Endothelial cell of umbilical vein (primary cell): ENCODE results near the gene NPFFR1. TPM values are rescaled to one million over a fixed set of nuclear protein-coding genes. Genes with fewer than 3 reads are reported as not detected.

ENCODE experiments used
- BruUV-seq: library from RNA; stranded (reverse); fragments of 400-500 nt; replicated peaks from 2 replicates; lab custom pipeline; 2021; lab: Mats Ljungman, UMichigan
- CTCF ChIA-PET: fragments of 300-600, 350-600 bp; sonication (Branson Sonifier 250); formaldehyde crosslinking; loops from one replicate; lab custom pipeline; 2021; ENCODE audit warnings: antibody characterized with exemption, inconsistent platforms; lab: Charles Lee
- POLR2A ChIA-PET: fragments of 300-600, 350-600 bp; sonication (Branson Sonifier 250); formaldehyde crosslinking; loops from one replicate; lab custom pipeline; 2021; ENCODE audit warnings: antibody characterized with exemption, inconsistent platforms; lab: Charles Lee
- DNase-seq: peaks from one replicate; pipeline ENCODE4 v3.0.0-alpha.2; 2011; ENCODE audit warnings: low read depth, low spot score
- FAIRE-seq: peaks from 2 replicates; lab custom pipeline; 2011; peaks lifted over from hg19 to GRCh38; lab: Jason Lieb, UNC
- H2AFZ ChIP-seq: 2 replicates; pipeline ENCODE4 v1.6.0; 2012; ENCODE audit warnings: low read depth, low read length, control low read depth, inconsistent platforms
- H3K27ac ChIP-seq: 2 replicates; pipeline ENCODE4 v1.5.1; 2011; ENCODE audit warnings: low read depth, mild to moderate bottlenecking, control low read depth, low read length, moderate library complexity; ENCODE audit not compliant: insufficient read depth
- H3K27me3 ChIP-seq, 2 experiments: 2 replicates each; pipeline versions ENCODE4 v1.6.0 to v1.6.1; 2011; ENCODE audit warnings: low read length in 2 of 2, mixed read lengths in 1 of 2; ENCODE audit not compliant: control insufficient read depth in 2 of 2, insufficient read depth in 2 of 2
- H3K36me3 ChIP-seq, 2 experiments: 2 replicates in 1 of 2; 3 replicates in 1 of 2; pipeline ENCODE4 v1.5.1; 2011; ENCODE audit warnings: low read length in 2 of 2, mild to moderate bottlenecking in 1 of 2, moderate library complexity in 1 of 2; ENCODE audit not compliant: control insufficient read depth in 2 of 2, insufficient read depth in 2 of 2; ENCODE audit errors: extremely low read depth in 1 of 2
- H3K4me1 ChIP-seq: 3 replicates; pipeline ENCODE4 v1.5.1; 2011; ENCODE audit warnings: mild to moderate bottlenecking, low read length; ENCODE audit not compliant: control insufficient read depth, insufficient read depth; ENCODE audit errors: extremely low read depth
- H3K4me2 ChIP-seq: 2 replicates; pipeline ENCODE4 v1.6.1; 2011; ENCODE audit warnings: low read length, control low read depth, mixed read lengths; ENCODE audit not compliant: insufficient read depth
- H3K4me3 ChIP-seq, 3 experiments: fragments of 200-600 bp in 1 of 3; sonication (generic), shearing (Covaris generic) in 1 of 3; replicated peaks in 1 of 3; 2 replicates each; pipeline ENCODE4 v1.5.1; 2011 to 2016; ENCODE audit warnings: control low read depth in 3 of 3, low read length in 3 of 3, mild to moderate bottlenecking in 2 of 3, inconsistent platforms in 1 of 3, low read depth in 1 of 3, moderate library complexity in 1 of 3; ENCODE audit not compliant: insufficient read depth in 1 of 3
- H3K79me2 ChIP-seq: 2 replicates; pipeline ENCODE4 v1.6.0; 2012; ENCODE audit warnings: low read length, inconsistent platforms; ENCODE audit not compliant: control insufficient read depth, insufficient read depth
- H3K9ac ChIP-seq: replicated peaks from 2 replicates; pipeline ENCODE3; 2011; ENCODE audit warnings: low read length, control low read depth; ENCODE audit not compliant: insufficient read depth; ENCODE audit errors: extremely low read depth
- H3K9me1 ChIP-seq: replicated peaks from 3 replicates; pipeline ENCODE4 v1.6.0; 2011; ENCODE audit warnings: mild to moderate bottlenecking, low read length; ENCODE audit not compliant: control insufficient read depth, insufficient read depth; ENCODE audit errors: extremely low read depth
- H3K9me3 ChIP-seq: replicated peaks from 2 replicates; pipeline ENCODE4 v1.5.1; 2012; ENCODE audit warnings: low read length, inconsistent platforms; ENCODE audit not compliant: control insufficient read depth, insufficient read depth
- H4K20me1 ChIP-seq: replicated peaks from 2 replicates; pipeline ENCODE3; 2011; ENCODE audit warnings: mild to moderate bottlenecking, low read length; ENCODE audit not compliant: control insufficient read depth, insufficient read depth; ENCODE audit errors: extremely low read depth
- EZH2 ChIP-seq: IDR thresholded peaks from 2 replicates; pipeline ENCODE4 v1.6.1; 2012; ENCODE audit warnings: borderline replicate concordance, low read depth, mild to moderate bottlenecking, moderate library complexity, low read length, inconsistent platforms; ENCODE audit not compliant: severe bottlenecking
- FOS ChIP-seq: IDR thresholded peaks from 2 replicates; pipeline ENCODE4 v1.6.1; 2011; ENCODE audit warnings: mild to moderate bottlenecking, low read length, moderate library complexity, borderline replicate concordance; ENCODE audit not compliant: insufficient read depth
- GATA2 ChIP-seq: IDR thresholded peaks from 2 replicates; pipeline ENCODE4 v1.7.0; 2011; ENCODE audit warnings: low read depth, mild to moderate bottlenecking, moderate library complexity, mixed read lengths, low read length; ENCODE audit not compliant: insufficient read length, insufficient read depth
- JUN ChIP-seq: IDR thresholded peaks from 2 replicates; pipeline ENCODE4 v1.6.1; 2011; ENCODE audit warnings: borderline replicate concordance, low read depth; ENCODE audit not compliant: insufficient read length, insufficient read depth
- POLR2A ChIP-seq: IDR thresholded peaks from 2 replicates; pipeline ENCODE4 v1.6.1; 2012; ENCODE audit warnings: low read depth, mild to moderate bottlenecking, control low read depth, low read length
- POLR2AphosphoS5 ChIP-seq: IDR thresholded peaks from 2 replicates; pipeline ENCODE4 v1.6.1; 2012; ENCODE audit warnings: low read depth, mild to moderate bottlenecking, control low read depth, low read length, moderate library complexity; ENCODE audit not compliant: insufficient read depth
- dilution Hi-C: fragments of 300-500 bp; cut with MboI; formaldehyde crosslinking; loops from one replicate; pipeline ENCODE4 v1.15.0; 2019; ENCODE audit warnings: low sequenced_read_pairs; ENCODE audit not compliant: extremely low pct_ligation_motif_present
- intact Hi-C: fragments of 100-400 bp; cut with micrococcal nuclease; formaldehyde crosslinking; loops from one replicate; pipeline ENCODE4 v1.10.0; 2022
- polyA plus RNA-seq, 4 experiments: library from polyadenylated mRNA; depleted of rRNA in 3 of 4; stranded (reverse) in 3 of 4; unstranded in 1 of 4; fragments of >200 nt; gene quantifications; 2 replicates each; pipeline versions ENCODE4 v1.2.1 to v1.2.3, GENCODE V29; 2011 to 2012; ENCODE audit warnings: missing spikeins in 1 of 4
- total RNA-seq: library from RNA; stranded (reverse); gene quantifications from 2 replicates; pipeline ENCODE4 v1.2.3, GENCODE V29; 2021
- TF ChIP-seq, protein P1 (sequence below), 2 donors: IDR thresholded peaks; 1 replicate in 1 of 2; 2 replicates in 1 of 2; pipeline ENCODE4 v1.5.1; 2011; ENCODE audit warnings: low read length in 2 of 2, mild to moderate bottlenecking in 2 of 2, moderate library complexity in 2 of 2, control low read depth in 1 of 2, inconsistent platforms in 1 of 2, low read depth in 1 of 2; ENCODE audit not compliant: insufficient read depth in 1 of 2; ENCODE audit errors: extremely low read depth in 1 of 2
- TF ChIP-seq, protein P2 (sequence below): IDR thresholded peaks from 2 replicates; pipeline ENCODE4 v1.6.1; 2011; ENCODE audit not compliant: insufficient read depth, insufficient read length

NPFFR1 gene
- total and polyA plus RNA-seq, 2 donors (not counting 3 experiments of a cell fraction or from before 2014, with no cell fraction given), result not detected

DNA sequence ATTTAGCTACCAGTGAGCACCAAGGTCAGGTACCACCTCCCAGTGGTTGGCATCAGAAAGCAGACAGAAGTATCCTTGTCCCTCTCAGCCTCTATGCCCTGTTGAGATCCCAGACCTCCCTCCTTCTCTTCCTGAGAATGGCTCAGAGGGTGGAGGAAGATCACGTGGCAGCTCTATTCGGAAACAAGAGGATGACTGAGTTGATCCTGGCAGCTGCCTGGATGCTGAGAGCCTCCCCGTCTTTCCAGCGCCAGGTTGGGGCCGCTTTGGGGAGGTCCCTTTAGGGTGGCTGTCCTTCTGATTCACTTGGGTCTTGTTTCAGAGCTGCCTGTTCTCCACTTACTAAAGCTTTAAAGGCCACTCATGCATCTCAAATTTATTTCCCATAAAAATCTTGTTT lies 36.9 kb upstream of the NPFFR1 start:
- TF ChIP-seq, protein P1, sequence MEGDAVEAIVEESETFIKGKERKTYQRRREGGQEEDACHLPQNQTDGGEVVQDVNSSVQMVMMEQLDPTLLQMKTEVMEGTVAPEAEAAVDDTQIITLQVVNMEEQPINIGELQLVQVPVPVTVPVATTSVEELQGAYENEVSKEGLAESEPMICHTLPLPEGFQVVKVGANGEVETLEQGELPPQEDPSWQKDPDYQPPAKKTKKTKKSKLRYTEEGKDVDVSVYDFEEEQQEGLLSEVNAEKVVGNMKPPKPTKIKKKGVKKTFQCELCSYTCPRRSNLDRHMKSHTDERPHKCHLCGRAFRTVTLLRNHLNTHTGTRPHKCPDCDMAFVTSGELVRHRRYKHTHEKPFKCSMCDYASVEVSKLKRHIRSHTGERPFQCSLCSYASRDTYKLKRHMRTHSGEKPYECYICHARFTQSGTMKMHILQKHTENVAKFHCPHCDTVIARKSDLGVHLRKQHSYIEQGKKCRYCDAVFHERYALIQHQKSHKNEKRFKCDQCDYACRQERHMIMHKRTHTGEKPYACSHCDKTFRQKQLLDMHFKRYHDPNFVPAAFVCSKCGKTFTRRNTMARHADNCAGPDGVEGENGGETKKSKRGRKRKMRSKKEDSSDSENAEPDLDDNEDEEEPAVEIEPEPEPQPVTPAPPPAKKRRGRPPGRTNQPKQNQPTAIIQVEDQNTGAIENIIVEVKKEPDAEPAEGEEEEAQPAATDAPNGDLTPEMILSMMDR (IDR thresholded peaks at IDR 0.05; ENCODE audit: extremely low read depth in 1 of 2, insufficient read depth in 1 of 2, low read depth in 1 of 2, low read length in 2 of 2), result no peak
- no peak for TF ChIP-seq JUN
- TF ChIP-seq POLR2AphosphoS5, result no peak
- TF ChIP-seq POLR2A, result no peak
- TF ChIP-seq FOS, result no peak
- TF ChIP-seq EZH2, result no peak
- TF ChIP-seq, protein P2, sequence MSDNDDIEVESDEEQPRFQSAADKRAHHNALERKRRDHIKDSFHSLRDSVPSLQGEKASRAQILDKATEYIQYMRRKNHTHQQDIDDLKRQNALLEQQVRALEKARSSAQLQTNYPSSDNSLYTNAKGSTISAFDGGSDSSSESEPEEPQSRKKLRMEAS, result no peak
- no peak for TF ChIP-seq GATA2
- Histone ChIP-seq H3K27ac (no peak overlapping the region), H2AFZ (no peak overlapping the region), H3K4me1 (no peaks in the 10 kb centered on the region), H3K9ac (no peak overlapping the region), H3K36me3 (no peaks in the 10 kb centered on the region), H3K27me3 (no peaks in the 10 kb centered on the region), H3K79me2 (no peaks in the 10 kb centered on the region), H3K9me1 (no peaks in the 10 kb centered on the region), H4K20me1 (no peaks in the 10 kb centered on the region), H3K9me3 (no peaks in the 10 kb centered on the region), H3K4me3 (no peak overlapping the region), H3K4me2 (no peak overlapping the region)
- no TSS peak for BruUV-seq
- POLR2A ChIA-PET, result no interaction called here
- FAIRE-seq (no peak), DNase-seq (no peak)
- intact Hi-C loops, result no loop called here
- CTCF ChIA-PET, result interaction anchor here (1.1 to 2.1 kb wide), 4 partner anchors 9 to 99 kb away, joined by 3 to 5 read pairs (median 4); no protein-coding TSS in a partner anchor
- dilution Hi-C loops, result no loop called here
